Smooth muscle cell (in vitro differentiated cells): ENCODE data around the gene ARHGAP23. TPM values are rescaled to one million over a fixed set of nuclear protein-coding genes. Genes with fewer than 3 reads are reported as not detected.
A peak's percentile ranks its signal among the peaks of the same experiment; 100 is the strongest.

Experiments
- DNase-seq: peaks from one replicate; lab custom pipeline; 2025; ENCODE audit not compliant: unreplicated experiment; lab: John Stamatoyannopoulos, UW
- H2AFZ ChIP-seq: fragments of 200-600 bp; sonication (generic); 2 replicates; pipeline ENCODE4 v1.6.0; 2016; ENCODE audit warnings: antibody characterized with exemption, low read depth, mild to moderate bottlenecking
- H3F3A ChIP-seq: fragments of 200-600 bp; sonication (generic); 2 replicates; pipeline ENCODE4 v1.6.0; 2017; ENCODE audit warnings: antibody characterized with exemption, low read depth
- H3K27ac ChIP-seq: fragments of 200-600 bp; sonication (generic); 2 replicates; pipeline ENCODE4 v1.5.1; 2016; ENCODE audit warnings: low read depth, mild to moderate bottlenecking
- H3K27me3 ChIP-seq: fragments of 200-600 bp; sonication (generic); 2 replicates; pipeline ENCODE4 v1.6.1; 2016; ENCODE audit warnings: low read depth, mild to moderate bottlenecking
- H3K36me3 ChIP-seq: fragments of 200-600 bp; sonication (generic); 2 replicates; pipeline ENCODE4 v1.5.1; 2016; ENCODE audit warnings: low read depth
- H3K4me1 ChIP-seq: fragments of 200-600 bp; sonication (generic); 2 replicates; pipeline ENCODE4 v1.5.1; 2016; ENCODE audit warnings: low read depth
- H3K4me2 ChIP-seq: fragments of 200-600 bp; sonication (generic); 2 replicates; pipeline ENCODE4 v1.6.0; 2016; ENCODE audit warnings: mild to moderate bottlenecking
- H3K4me3 ChIP-seq: fragments of 200-600 bp; sonication (generic); 2 replicates; pipeline ENCODE4 v1.5.1; 2016; ENCODE audit warnings: mild to moderate bottlenecking
- H3K79me2 ChIP-seq: fragments of 200-600 bp; sonication (generic); 2 replicates; pipeline ENCODE4 v1.6.0; 2016; ENCODE audit warnings: low read depth, mild to moderate bottlenecking
- H3K9ac ChIP-seq: fragments of 200-600 bp; sonication (generic); 2 replicates; pipeline ENCODE4 v1.6.0; 2016; ENCODE audit warnings: low read depth
- H3K9me3 ChIP-seq: fragments of 200-600 bp; sonication (generic); replicated peaks from 2 replicates; pipeline ENCODE4 v1.5.1; 2016; ENCODE audit warnings: low read depth
- H4K20me1 ChIP-seq: fragments of 200-600 bp; sonication (generic); 2 replicates; pipeline ENCODE4 v1.6.0; 2016; ENCODE audit warnings: low read depth
- WGBS: methylation state at CpG from one replicate; pipeline ENCODE4 v1.1.7; 2016; ENCODE audit warnings: low lambda C conversion rate; 5-methylcytosine and 5-hydroxymethylcytosine counted together
- polyA plus RNA-seq: library from polyadenylated mRNA; unstranded; fragments of >200 nt; fragmentation: Nextera tagmentation; extraction: Ambion mirVana; gene quantifications from 2 replicates; pipeline ENCODE4 v1.2.1, GENCODE V29; 2016
- total RNA-seq: library from RNA; depleted of rRNA; stranded (reverse); fragments of >200 nt; gene quantifications from 2 replicates; pipeline ENCODE4 v1.2.3, GENCODE V29; 2014
- TF ChIP-seq, protein P1 (sequence below): fragments of 200-600 bp; sonication (generic); IDR thresholded peaks from 2 replicates; pipeline ENCODE4 v1.5.1; 2017; ENCODE audit warnings: borderline replicate concordance, mild to moderate bottlenecking, antibody characterized with exemption; ENCODE audit not compliant: insufficient read depth, poor library complexity, severe bottlenecking

The ARHGAP23 gene
- total and polyA plus RNA-seq, 2 experiments from 2014 or later: 24.9 to 34.0 TPM

DNA sequence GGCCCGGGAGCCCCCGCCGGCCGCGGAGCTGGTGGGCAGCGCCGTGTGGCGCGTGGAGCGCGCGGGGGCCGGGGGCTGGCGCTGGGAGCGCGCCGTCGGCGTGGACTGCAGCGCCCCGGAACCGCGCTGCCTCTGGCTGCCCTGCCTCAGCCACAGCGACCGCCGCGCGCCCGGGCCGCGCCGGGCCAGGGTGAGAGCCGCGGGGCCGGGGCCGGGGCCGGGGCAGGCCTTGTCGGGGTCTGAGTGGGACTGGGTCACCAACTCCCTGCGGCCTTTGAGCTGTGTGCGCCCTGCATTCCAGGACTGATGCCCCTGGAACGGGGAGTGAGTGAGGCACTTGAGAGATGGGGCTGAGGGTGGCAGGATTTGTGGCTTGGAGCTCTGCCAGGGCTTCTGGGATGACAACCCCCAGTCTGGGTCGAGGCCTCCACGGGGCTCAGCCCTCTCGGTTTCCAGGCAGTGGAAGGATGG, 25.7 kb downstream of the ARHGAP23 start:
- Histone ChIP-seq H3K27me3 (no peaks in the 10 kb centered on the region), H3F3A (peaks cover 35% of the 10 kb centered on the region), H3K27ac (peak overlapping the region; percentile 60), H3K9me3 (no peaks in the 10 kb centered on the region), H3K4me1 (peaks cover 58% of the 10 kb centered on the region), H3K4me2 (peak overlapping the region; percentile 94), H3K9ac (no peak overlapping the region), H3K36me3 (no peaks in the 10 kb centered on the region), H2AFZ (no peak overlapping the region), H3K4me3 (peak overlapping the region; percentile 55), H3K79me2 (peaks cover 36% of the 10 kb centered on the region), H4K20me1 (peaks cover 91% of the 10 kb centered on the region)
- 0% methylated on average over 12 of the region's 44 CpGs for WGBS
- TF ChIP-seq, protein P1, sequence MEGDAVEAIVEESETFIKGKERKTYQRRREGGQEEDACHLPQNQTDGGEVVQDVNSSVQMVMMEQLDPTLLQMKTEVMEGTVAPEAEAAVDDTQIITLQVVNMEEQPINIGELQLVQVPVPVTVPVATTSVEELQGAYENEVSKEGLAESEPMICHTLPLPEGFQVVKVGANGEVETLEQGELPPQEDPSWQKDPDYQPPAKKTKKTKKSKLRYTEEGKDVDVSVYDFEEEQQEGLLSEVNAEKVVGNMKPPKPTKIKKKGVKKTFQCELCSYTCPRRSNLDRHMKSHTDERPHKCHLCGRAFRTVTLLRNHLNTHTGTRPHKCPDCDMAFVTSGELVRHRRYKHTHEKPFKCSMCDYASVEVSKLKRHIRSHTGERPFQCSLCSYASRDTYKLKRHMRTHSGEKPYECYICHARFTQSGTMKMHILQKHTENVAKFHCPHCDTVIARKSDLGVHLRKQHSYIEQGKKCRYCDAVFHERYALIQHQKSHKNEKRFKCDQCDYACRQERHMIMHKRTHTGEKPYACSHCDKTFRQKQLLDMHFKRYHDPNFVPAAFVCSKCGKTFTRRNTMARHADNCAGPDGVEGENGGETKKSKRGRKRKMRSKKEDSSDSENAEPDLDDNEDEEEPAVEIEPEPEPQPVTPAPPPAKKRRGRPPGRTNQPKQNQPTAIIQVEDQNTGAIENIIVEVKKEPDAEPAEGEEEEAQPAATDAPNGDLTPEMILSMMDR: no peak
- DNase-seq: peak; percentile 52

GRCh38 chr17:38454532-38454931, 26.3 kb downstream of the ARHGAP23 start:
- Histone ChIP-seq H3K4me3 (peak overlapping the region; percentile 55), H3F3A (peaks cover 29% of the 10 kb centered on the region), H3K36me3 (no peaks in the 10 kb centered on the region), H3K27me3 (no peaks in the 10 kb centered on the region), H3K4me1 (peaks cover 57% of the 10 kb centered on the region), H3K27ac (peak overlapping the region; percentile 60), H3K9ac (no peak overlapping the region), H4K20me1 (peaks cover 91% of the 10 kb centered on the region), H3K9me3 (no peaks in the 10 kb centered on the region), H3K4me2 (peak overlapping the region; percentile 94), H3K79me2 (peaks cover 42% of the 10 kb centered on the region), H2AFZ (no peak overlapping the region)
- TF ChIP-seq, protein P1: no peak
- 14% methylated on average over 12 of the region's 12 CpGs for WGBS
- DNase-seq: peak; percentile 52

- Histone ChIP-seq H4K20me1 (peaks cover 91% of the 10 kb centered on the region), H3K9me3 (no peaks in the 10 kb centered on the region), H3K36me3 (no peaks in the 10 kb centered on the region), H3F3A (peaks cover 22% of the 10 kb centered on the region), H3K27ac (no peak overlapping the region), H3K4me1 (peaks cover 51% of the 10 kb centered on the region), H3K4me2 (peak overlapping the region; percentile 94), H2AFZ (no peak overlapping the region), H3K4me3 (peak overlapping the region; percentile 55), H3K79me2 (peaks cover 40% of the 10 kb centered on the region), H3K27me3 (no peaks in the 10 kb centered on the region), H3K9ac (no peak overlapping the region)
- TF ChIP-seq, protein P1: no peak
- DNase-seq: no peak
- 27% methylated on average over 7 of the region's 8 CpGs for WGBS
Measured at GRCh38 chr17:38455288-38455915, 27.1 kb downstream of the ARHGAP23 start.
